Measurements from ENCODE around the gene ABHD12.

GRCh38 chr20:25252686-25253421 is 137.8 kb downstream of the ABHD12 start:
- TF ChIP-seq POLR2A (IDR thresholded peaks at IDR 0.05) = no peak
- TF ChIP-seq, protein P1, sequence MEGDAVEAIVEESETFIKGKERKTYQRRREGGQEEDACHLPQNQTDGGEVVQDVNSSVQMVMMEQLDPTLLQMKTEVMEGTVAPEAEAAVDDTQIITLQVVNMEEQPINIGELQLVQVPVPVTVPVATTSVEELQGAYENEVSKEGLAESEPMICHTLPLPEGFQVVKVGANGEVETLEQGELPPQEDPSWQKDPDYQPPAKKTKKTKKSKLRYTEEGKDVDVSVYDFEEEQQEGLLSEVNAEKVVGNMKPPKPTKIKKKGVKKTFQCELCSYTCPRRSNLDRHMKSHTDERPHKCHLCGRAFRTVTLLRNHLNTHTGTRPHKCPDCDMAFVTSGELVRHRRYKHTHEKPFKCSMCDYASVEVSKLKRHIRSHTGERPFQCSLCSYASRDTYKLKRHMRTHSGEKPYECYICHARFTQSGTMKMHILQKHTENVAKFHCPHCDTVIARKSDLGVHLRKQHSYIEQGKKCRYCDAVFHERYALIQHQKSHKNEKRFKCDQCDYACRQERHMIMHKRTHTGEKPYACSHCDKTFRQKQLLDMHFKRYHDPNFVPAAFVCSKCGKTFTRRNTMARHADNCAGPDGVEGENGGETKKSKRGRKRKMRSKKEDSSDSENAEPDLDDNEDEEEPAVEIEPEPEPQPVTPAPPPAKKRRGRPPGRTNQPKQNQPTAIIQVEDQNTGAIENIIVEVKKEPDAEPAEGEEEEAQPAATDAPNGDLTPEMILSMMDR (IDR thresholded peaks at IDR 0.05) = no peak

All from heart left ventricle (tissue), 13 donors.